Neural cell (in vitro differentiated cells): ENCODE data around the gene PRMT9. TPM values are rescaled to one million over a fixed set of nuclear protein-coding genes. Genes with fewer than 3 reads are reported as not detected.
A peak's percentile ranks its signal among the peaks of the same experiment; 100 is the strongest.

Experiments used
- H2AFZ ChIP-seq: fragments of 200-600, 300-800 bp; sonication (generic), shearing (Covaris generic); 2 replicates; pipeline ENCODE4 v1.6.0; 2014; ENCODE audit warnings: low read depth, mild to moderate bottlenecking, antibody characterized with exemption, low read length, moderate library complexity
- H3F3A ChIP-seq: fragments of 200-600 bp; shearing (Covaris generic); 2 replicates; pipeline ENCODE4 v1.6.1; 2016; ENCODE audit warnings: mild to moderate bottlenecking, moderate library complexity, mixed read lengths, antibody characterized with exemption, low read length; ENCODE audit not compliant: insufficient read depth, poor library complexity, severe bottlenecking
- H3K27ac ChIP-seq: fragments of 200-600, 300-800 bp; sonication (generic), shearing (Covaris generic); 2 replicates; pipeline ENCODE4 v1.5.1; 2014; ENCODE audit warnings: mild to moderate bottlenecking, low read length, moderate library complexity
- H3K27me3 ChIP-seq: fragments of 300-800, 200-600 bp; sonication (generic), shearing (Covaris generic); 2 replicates; pipeline ENCODE4 v1.6.0; 2014; ENCODE audit warnings: mild to moderate bottlenecking, low read depth, low read length, moderate library complexity; ENCODE audit not compliant: insufficient read depth
- H3K36me3 ChIP-seq: fragments of 300-800, 200-600 bp; sonication (generic), shearing (Covaris generic); 2 replicates; pipeline ENCODE4 v1.5.1; 2014; ENCODE audit warnings: mild to moderate bottlenecking, antibody characterized with exemption, low read length, moderate library complexity; ENCODE audit not compliant: insufficient read depth
- H3K4me2 ChIP-seq: fragments of 300-800, 200-600 bp; sonication (generic), shearing (Covaris generic); 2 replicates; pipeline ENCODE4 v1.6.0; 2014; ENCODE audit warnings: mild to moderate bottlenecking, low read length
- H3K4me3 ChIP-seq: fragments of 300-800, 200-600 bp; sonication (generic), shearing (Covaris generic); 2 replicates; pipeline ENCODE4 v1.5.1; 2014; ENCODE audit warnings: mild to moderate bottlenecking, low read length, moderate library complexity
- H3K79me2 ChIP-seq: fragments of 200-600 bp; shearing (Covaris generic); replicated peaks from 2 replicates; pipeline ENCODE4 v1.6.0; 2014; ENCODE audit warnings: mild to moderate bottlenecking, low read length, moderate library complexity; ENCODE audit not compliant: insufficient read depth
- H3K9ac ChIP-seq: fragments of 300-800, 200-600 bp; sonication (generic), shearing (Covaris generic); 2 replicates; pipeline ENCODE4 v1.6.1; 2016; ENCODE audit warnings: mild to moderate bottlenecking, low read length, mixed read lengths
- H3K9me2 ChIP-seq: fragments of 200-600 bp; shearing (Covaris generic); 2 replicates; pipeline ENCODE4 v1.6.1; 2016; ENCODE audit warnings: mild to moderate bottlenecking, low read length, mixed read lengths; ENCODE audit not compliant: insufficient read depth
- H3K9me3 ChIP-seq: fragments of 200-600, 300-800 bp; sonication (generic), shearing (Covaris generic); 2 replicates; pipeline ENCODE4 v1.6.1; 2016; ENCODE audit warnings: mild to moderate bottlenecking, mixed run types, low read length, moderate library complexity, mixed read lengths
- H4K20me1 ChIP-seq: fragments of 200-600 bp; shearing (Covaris generic); 2 replicates; pipeline ENCODE4 v1.6.1; 2016; ENCODE audit warnings: mild to moderate bottlenecking, mixed run types; ENCODE audit not compliant: insufficient read depth
- CTCF ChIP-seq: fragments of 450-650 bp; IDR thresholded peaks from 2 replicates; pipeline ENCODE4 v1.5.1; 2014; ENCODE audit warnings: antibody characterized with exemption, mild to moderate bottlenecking, moderate library complexity; ENCODE audit not compliant: poor library complexity, severe bottlenecking
- EP300 ChIP-seq: fragments of 450-650 bp; conservative IDR thresholded peaks from 2 replicates; pipeline ENCODE4 v1.6.1; 2014; ENCODE audit warnings: antibody characterized with exemption, mild to moderate bottlenecking, moderate library complexity; ENCODE audit not compliant: poor library complexity, severe bottlenecking
- EZH2 ChIP-seq: fragments of 200-600, 300-800 bp; shearing (Covaris generic), sonication (generic); IDR thresholded peaks from 2 replicates; pipeline ENCODE4 v1.6.1; 2014; ENCODE audit warnings: antibody characterized with exemption, low read length, borderline replicate concordance, mild to moderate bottlenecking; ENCODE audit not compliant: insufficient read depth, poor library complexity, severe bottlenecking
- MXI1 ChIP-seq: fragments of 450-650 bp; conservative IDR thresholded peaks from 2 replicates; pipeline ENCODE4 v1.6.1; 2014; ENCODE audit warnings: antibody characterized with exemption, mild to moderate bottlenecking; ENCODE audit not compliant: poor library complexity, severe bottlenecking
- POLR2AphosphoS5 ChIP-seq: IDR thresholded peaks from 2 replicates; pipeline ENCODE4 v1.6.1; 2012
- RAD21 ChIP-seq: fragments of 450-650 bp; conservative IDR thresholded peaks from 2 replicates; pipeline ENCODE4 v1.6.1; 2014; ENCODE audit warnings: antibody characterized with exemption, mild to moderate bottlenecking, moderate library complexity
- SMC3 ChIP-seq: fragments of 450-650 bp; conservative IDR thresholded peaks from 2 replicates; pipeline ENCODE4 v1.6.1; 2014; ENCODE audit warnings: antibody characterized with exemption, mild to moderate bottlenecking, moderate library complexity; ENCODE audit not compliant: poor library complexity
- TAF1 ChIP-seq: IDR thresholded peaks from 2 replicates; pipeline ENCODE4 v1.6.1; 2012; ENCODE audit warnings: low read depth
- polyA minus RNA-seq: library from RNA; depleted of rRNA, polyadenylated mRNA; stranded (reverse); fragments of >200 nt; gene quantifications from 2 replicates; pipeline ENCODE4 v1.2.3, GENCODE V29; 2014
- polyA plus RNA-seq: library from polyadenylated mRNA; depleted of rRNA; stranded (reverse); fragments of >200 nt; gene quantifications from 2 replicates; pipeline ENCODE4 v1.2.3, GENCODE V29; 2014
- TF ChIP-seq, protein P1 (sequence below): IDR thresholded peaks from 2 replicates; pipeline ENCODE4 v1.6.1; 2012; ENCODE audit warnings: borderline replicate concordance

Gene PRMT9
- 19.3 and 23.6 TPM in 2 replicates for polyA plus RNA-seq
- polyA minus RNA-seq = 23.4 and 28.7 TPM in 2 replicates

GRCh38 chr4:147683717-147684700 lies at the start of gene PRMT9:
PRMT9 (minus strand) TSS chr4:147684163; CDS start chr4:147683987, 176 bp downstream.
- peak; percentile 78 for TF ChIP-seq TAF1
- peak; percentile 20 for TF ChIP-seq CTCF
- TF ChIP-seq EZH2 = no peak
- peak; percentile 60 for TF ChIP-seq MXI1
- peak; percentile 77 for TF ChIP-seq EP300
- TF ChIP-seq RAD21 = peak; percentile 11
- peak; percentile 39 for TF ChIP-seq SMC3
- TF ChIP-seq, protein P1, sequence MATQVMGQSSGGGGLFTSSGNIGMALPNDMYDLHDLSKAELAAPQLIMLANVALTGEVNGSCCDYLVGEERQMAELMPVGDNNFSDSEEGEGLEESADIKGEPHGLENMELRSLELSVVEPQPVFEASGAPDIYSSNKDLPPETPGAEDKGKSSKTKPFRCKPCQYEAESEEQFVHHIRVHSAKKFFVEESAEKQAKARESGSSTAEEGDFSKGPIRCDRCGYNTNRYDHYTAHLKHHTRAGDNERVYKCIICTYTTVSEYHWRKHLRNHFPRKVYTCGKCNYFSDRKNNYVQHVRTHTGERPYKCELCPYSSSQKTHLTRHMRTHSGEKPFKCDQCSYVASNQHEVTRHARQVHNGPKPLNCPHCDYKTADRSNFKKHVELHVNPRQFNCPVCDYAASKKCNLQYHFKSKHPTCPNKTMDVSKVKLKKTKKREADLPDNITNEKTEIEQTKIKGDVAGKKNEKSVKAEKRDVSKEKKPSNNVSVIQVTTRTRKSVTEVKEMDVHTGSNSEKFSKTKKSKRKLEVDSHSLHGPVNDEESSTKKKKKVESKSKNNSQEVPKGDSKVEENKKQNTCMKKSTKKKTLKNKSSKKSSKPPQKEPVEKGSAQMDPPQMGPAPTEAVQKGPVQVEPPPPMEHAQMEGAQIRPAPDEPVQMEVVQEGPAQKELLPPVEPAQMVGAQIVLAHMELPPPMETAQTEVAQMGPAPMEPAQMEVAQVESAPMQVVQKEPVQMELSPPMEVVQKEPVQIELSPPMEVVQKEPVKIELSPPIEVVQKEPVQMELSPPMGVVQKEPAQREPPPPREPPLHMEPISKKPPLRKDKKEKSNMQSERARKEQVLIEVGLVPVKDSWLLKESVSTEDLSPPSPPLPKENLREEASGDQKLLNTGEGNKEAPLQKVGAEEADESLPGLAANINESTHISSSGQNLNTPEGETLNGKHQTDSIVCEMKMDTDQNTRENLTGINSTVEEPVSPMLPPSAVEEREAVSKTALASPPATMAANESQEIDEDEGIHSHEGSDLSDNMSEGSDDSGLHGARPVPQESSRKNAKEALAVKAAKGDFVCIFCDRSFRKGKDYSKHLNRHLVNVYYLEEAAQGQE = peak; percentile 67
- TF ChIP-seq POLR2AphosphoS5 = peak; percentile 94
- no peaks in the 10 kb centered on the region for H3F3A ChIP-seq
- peak within 1 kb of the TSS; percentile 99 for H2AFZ ChIP-seq
- peak within 1 kb of the TSS; percentile 93 for H3K4me3 ChIP-seq
- H3K79me2 ChIP-seq = peaks cover 6% of the 10 kb centered on the region
- H3K9me3 ChIP-seq = no peaks in the 10 kb centered on the region
- H3K9me2 ChIP-seq = no peaks in the 10 kb centered on the region
- H3K9ac ChIP-seq = peak within 1 kb of the TSS; percentile 86
- no peaks in the 10 kb centered on the region for H3K36me3 ChIP-seq
- peak within 1 kb of the TSS; percentile 79 for H3K27ac ChIP-seq
- H4K20me1 ChIP-seq = no peaks in the 10 kb centered on the region
- peak within 1 kb of the TSS; percentile 78 for H3K4me2 ChIP-seq
- H3K27me3 ChIP-seq = no peaks in the 10 kb centered on the region

- no peaks in the 10 kb centered on the region for H3K36me3 ChIP-seq
- no peaks in the 10 kb centered on the region for H3K9me2 ChIP-seq
- H3K9me3 ChIP-seq = no peaks in the 10 kb centered on the region
- H4K20me1 ChIP-seq = no peaks in the 10 kb centered on the region
- H3F3A ChIP-seq = no peaks in the 10 kb centered on the region
- H3K27me3 ChIP-seq = peaks cover 81% of the 10 kb centered on the region
- H2AFZ ChIP-seq = peak overlapping the region; percentile 52
- peak overlapping the region; percentile 46 for H3K4me2 ChIP-seq
- H3K9ac ChIP-seq = peak overlapping the region; percentile 48
- H3K79me2 ChIP-seq = no peaks in the 10 kb centered on the region
- TF ChIP-seq TAF1 = no peak
- no peak for TF ChIP-seq SMC3
- no peak for TF ChIP-seq RAD21
- TF ChIP-seq EZH2 = no peak
- no peak for TF ChIP-seq MXI1
- TF ChIP-seq POLR2AphosphoS5 = no peak
- no peak for TF ChIP-seq EP300
- no peak for TF ChIP-seq CTCF
- TF ChIP-seq, protein P1 = no peak
- no peak overlapping the region for H3K27ac ChIP-seq
- peak overlapping the region; percentile 91 for H3K4me3 ChIP-seq
These were observed 48.7 kb upstream of the PRMT9 start for GRCh38 chr4:147732518-147733235.
